ENCODE data around the gene EGLN2. TPM values are rescaled to one million over a fixed set of nuclear protein-coding genes. Genes with fewer than 3 reads are reported as not detected.
"Not testable (repeated sequence)": the region's sequence is repeated elsewhere in the genome, so short reads cannot be mapped to it uniquely, and the experiment has no call there.

The EGLN2 gene
- total RNA-seq, 2 donors from 2014 or later: 41.7 to 61.3 TPM

- Histone ChIP-seq H3K4me1 (peaks cover 0 to 15% of the 10 kb centered on the region in 2 donors), H3K4me3 (peak within 1 kb of the TSS; percentile 74 to 81), H3K27me3 (no peaks in the 10 kb centered on the region), H3K27ac (peak within 1 kb of the TSS; percentile 94 to 95), H3K9me3 (no peaks in the 10 kb centered on the region), H3K36me3 (no peaks in the 10 kb centered on the region)
- peak; percentile 100 for DNase-seq (ENCODE audit: low spot score)
- TF ChIP-seq, protein P1, sequence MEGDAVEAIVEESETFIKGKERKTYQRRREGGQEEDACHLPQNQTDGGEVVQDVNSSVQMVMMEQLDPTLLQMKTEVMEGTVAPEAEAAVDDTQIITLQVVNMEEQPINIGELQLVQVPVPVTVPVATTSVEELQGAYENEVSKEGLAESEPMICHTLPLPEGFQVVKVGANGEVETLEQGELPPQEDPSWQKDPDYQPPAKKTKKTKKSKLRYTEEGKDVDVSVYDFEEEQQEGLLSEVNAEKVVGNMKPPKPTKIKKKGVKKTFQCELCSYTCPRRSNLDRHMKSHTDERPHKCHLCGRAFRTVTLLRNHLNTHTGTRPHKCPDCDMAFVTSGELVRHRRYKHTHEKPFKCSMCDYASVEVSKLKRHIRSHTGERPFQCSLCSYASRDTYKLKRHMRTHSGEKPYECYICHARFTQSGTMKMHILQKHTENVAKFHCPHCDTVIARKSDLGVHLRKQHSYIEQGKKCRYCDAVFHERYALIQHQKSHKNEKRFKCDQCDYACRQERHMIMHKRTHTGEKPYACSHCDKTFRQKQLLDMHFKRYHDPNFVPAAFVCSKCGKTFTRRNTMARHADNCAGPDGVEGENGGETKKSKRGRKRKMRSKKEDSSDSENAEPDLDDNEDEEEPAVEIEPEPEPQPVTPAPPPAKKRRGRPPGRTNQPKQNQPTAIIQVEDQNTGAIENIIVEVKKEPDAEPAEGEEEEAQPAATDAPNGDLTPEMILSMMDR (IDR thresholded peaks at IDR 0.05): no peak
These were observed 20.9 kb upstream of the EGLN2 start, which contains the start of gene RAB4B for GRCh38 chr19:40777937-40778705. Gene RAB4B (plus strand): TSS chr19:40778247. CDS start chr19:40778376, 129 bp downstream.

DNA sequence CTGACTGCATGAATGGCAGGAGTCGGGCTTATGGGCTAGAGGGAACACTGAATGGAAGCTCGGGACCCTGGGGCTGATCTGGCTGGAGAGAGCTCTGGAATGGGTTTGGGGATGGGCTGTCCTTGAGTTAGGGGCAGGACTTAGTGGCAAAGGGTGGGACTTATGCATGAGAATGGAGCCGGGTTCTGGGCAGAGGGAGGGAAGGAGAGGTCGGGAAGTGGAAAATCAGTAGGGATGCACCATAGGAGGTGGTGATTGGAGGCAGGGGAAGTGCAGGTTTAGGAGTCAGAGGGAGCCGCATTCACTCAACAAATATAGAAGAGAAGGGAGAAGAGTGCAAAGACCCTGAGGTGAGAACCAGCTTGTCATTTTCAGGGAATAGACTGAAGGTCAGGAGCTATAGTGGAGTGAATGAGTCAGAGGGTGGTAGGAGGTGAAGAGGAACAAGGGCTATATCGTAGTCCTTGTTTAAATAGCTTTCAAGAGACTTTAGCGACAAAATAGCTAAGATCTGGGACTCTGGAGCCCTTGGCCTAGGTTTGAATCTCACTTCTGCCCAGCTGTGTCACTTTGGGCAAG, 20.2 kb upstream of the EGLN2 start:
- TF ChIP-seq, protein P1 (IDR thresholded peaks at IDR 0.05): no peak
- Histone ChIP-seq H3K36me3 (no peaks in the 10 kb centered on the region), H3K4me1 (peaks cover 0 to 15% of the 10 kb centered on the region in 2 donors), H3K9me3 (no peaks in the 10 kb centered on the region), H3K4me3 (peak overlapping the region; percentile 74 to 81), H3K27ac (peak overlapping the region; percentile 94 to 95), H3K27me3 (no peaks in the 10 kb centered on the region)
- DNase-seq (ENCODE audit: low spot score): no peak

DNA sequence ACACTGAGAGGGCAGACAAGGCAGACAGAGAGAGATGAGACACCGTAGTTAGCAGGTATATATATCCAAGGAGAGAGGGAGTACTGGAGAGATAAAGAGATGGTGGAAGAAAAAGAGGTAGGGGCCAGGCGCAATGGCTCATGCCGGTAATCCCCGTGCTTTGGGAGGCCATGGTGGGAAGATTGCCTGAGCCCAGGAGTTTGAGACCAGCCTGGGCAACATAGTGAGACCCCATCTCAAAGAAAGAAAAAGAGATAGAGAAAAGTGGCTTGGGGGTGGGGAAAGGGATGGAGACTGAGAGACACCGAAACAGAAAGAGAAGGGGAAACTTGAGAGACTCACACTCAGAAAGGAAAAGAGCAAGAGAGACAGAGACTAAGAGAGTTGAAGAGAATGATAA, 18.4 kb upstream of the EGLN2 start:
- DNase-seq (ENCODE audit: low spot score): no peak
- H3K36me3 ChIP-seq: no peaks in the 10 kb centered on the region
- no peaks in the 10 kb centered on the region for H3K27me3 ChIP-seq
- H3K4me3 ChIP-seq: no peak overlapping the region
- H3K4me1 ChIP-seq: peaks cover 0 to 15% of the 10 kb centered on the region in 2 donors
- no peak overlapping the region for H3K27ac ChIP-seq
- TF ChIP-seq, protein P1 (IDR thresholded peaks at IDR 0.05): no peak
- no peaks in the 10 kb centered on the region for H3K9me3 ChIP-seq

DNA sequence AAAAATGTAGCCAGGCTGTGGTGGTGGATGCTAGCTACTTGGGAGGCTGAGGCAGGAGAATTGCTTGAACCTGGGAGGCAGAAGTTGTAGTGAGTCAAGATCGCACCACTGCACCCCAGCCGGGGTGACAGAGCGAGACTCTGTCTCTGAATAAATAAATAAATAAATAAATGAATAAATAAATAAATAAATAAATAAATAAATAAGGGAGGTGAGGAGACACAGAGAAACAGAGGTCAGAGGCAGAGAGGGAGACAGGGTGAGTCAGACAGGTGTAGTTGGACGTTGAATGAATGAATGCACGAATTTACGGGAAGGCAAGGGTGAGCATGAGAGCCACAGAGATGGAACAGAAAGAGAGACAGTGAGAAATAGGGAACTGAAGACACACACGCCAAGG, 17.9 kb upstream of the EGLN2 start:
- no peak for DNase-seq (ENCODE audit: low spot score)
- TF ChIP-seq, protein P1 (IDR thresholded peaks at IDR 0.05): no peak
- Histone ChIP-seq H3K36me3 (no peaks in the 10 kb centered on the region), H3K27ac (no peak overlapping the region), H3K4me1 (peaks cover 0 to 15% of the 10 kb centered on the region in 2 donors), H3K4me3 (no peak overlapping the region), H3K27me3 (no peaks in the 10 kb centered on the region), H3K9me3 (no peaks in the 10 kb centered on the region)

DNA sequence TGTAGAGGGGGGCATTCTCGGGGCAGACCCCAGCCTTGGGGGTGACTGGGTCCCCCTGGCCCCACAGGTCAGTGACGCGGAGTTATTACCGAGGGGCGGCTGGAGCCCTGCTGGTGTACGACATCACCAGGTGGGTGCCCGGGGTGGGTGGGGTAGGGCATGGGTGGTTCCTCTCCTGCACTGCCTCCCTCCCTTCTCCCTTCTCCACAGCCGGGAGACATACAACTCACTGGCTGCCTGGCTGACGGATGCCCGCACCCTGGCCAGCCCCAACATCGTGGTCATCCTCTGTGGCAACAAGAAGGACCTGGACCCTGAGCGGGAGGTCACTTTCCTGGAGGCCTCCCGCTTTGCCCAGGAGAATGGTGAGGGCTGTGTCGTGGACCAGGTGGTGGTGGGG, 15.3 kb upstream of the EGLN2 start:
- Histone ChIP-seq H3K9me3 (no peaks in the 10 kb centered on the region), H3K4me3 (no peak overlapping the region), H3K27ac (no peak overlapping the region), H3K36me3 (no peaks in the 10 kb centered on the region), H3K4me1 (peaks cover 0 to 5% of the 10 kb centered on the region in 2 donors), H3K27me3 (no peaks in the 10 kb centered on the region)
- TF ChIP-seq, protein P1 (IDR thresholded peaks at IDR 0.05): no peak
- no peak for DNase-seq (ENCODE audit: low spot score)

DNA sequence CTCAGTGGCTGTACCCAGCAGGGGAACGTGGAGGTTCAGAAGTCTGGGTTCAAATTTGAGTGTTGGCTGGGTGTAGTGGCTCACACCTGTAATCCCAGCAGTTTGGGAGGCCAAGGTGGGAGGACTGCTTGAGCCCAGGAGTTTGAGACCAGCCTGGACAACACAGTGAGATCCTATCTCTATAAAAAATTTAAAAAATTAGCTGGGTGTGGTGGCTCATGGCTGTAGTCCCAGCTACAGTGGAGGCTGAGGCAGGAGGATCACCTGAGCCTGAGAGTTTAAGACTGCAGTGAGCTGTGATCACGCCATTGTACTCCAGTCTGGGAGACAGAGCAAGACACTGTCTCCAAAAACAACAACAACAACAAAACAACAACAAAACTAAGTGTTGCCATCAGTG, 14.8 kb upstream of the EGLN2 start:
- not testable (repeated sequence) for H3K9me3 ChIP-seq; DNase-seq (ENCODE audit: low spot score); H3K4me3 ChIP-seq; H3K4me1 ChIP-seq; H3K27me3 ChIP-seq; H3K27ac ChIP-seq; H3K36me3 ChIP-seq

Data from right atrium auricular region (tissue), 2 donors.